H1 (cell line): Measurements from ENCODE around the gene SMOC2. TPM values are rescaled to one million over a fixed set of nuclear protein-coding genes. Genes with fewer than 3 reads are reported as not detected.

ENCODE experiments used
- BCL11A ChIP-seq, 2 experiments: IDR thresholded peaks; one replicate each; pipeline ENCODE4 v1.6.1; 2011; ENCODE audit warnings: low read depth in 2 of 2, low read length in 2 of 2, mild to moderate bottlenecking in 2 of 2
- HDAC2 ChIP-seq, 2 experiments: fragments of 300-600 bp in 1 of 2; sonication (generic) in 1 of 2; IDR thresholded peaks; 2 replicates each; pipeline ENCODE4 v1.6.1; 2011 to 2012; ENCODE audit warnings: low read depth in 2 of 2, low read length in 2 of 2, mild to moderate bottlenecking in 2 of 2, moderate library complexity in 2 of 2, borderline replicate concordance in 1 of 2, inconsistent platforms in 1 of 2
- NRF1 ChIP-seq: IDR thresholded peaks from 2 replicates; pipeline ENCODE4 v1.6.1; 2011; ENCODE audit warnings: mild to moderate bottlenecking, low read depth, low read length, improper control_type of control experiment
- POLR2AphosphoS5 ChIP-seq: IDR thresholded peaks from 2 replicates; pipeline ENCODE4 v1.6.1; 2011; ENCODE audit warnings: low read depth, low read length
- polyA plus RNA-seq, 7 experiments: library from polyadenylated mRNA; depleted of rRNA in 3 of 7; stranded (reverse) in 5 of 7; unstranded in 2 of 7; fragments of >200 nt in 5 of 7; fragments of 200-250 nt in 2 of 7; gene quantifications; 1 replicate in 5 of 7; 2 replicates in 1 of 7; 4 replicates in 1 of 7; pipeline versions ENCODE4 v1.2.1 to v1.2.3, GENCODE V29; 2011 to 2013; ENCODE audit warnings: missing spikeins in 2 of 7, mixed read lengths in 2 of 7
- total RNA-seq: library from RNA; stranded (reverse); fragmentation: NEBNext Ultra II Directional; extraction: Animal tissue kit (Norgen Biotek cat#: 25700); gene quantifications from 2 replicates; pipeline ENCODE4 v1.2.1, GENCODE V29; 2021
- TF ChIP-seq, protein P1 (sequence below): fragments of 300-600 bp; sonication (generic); IDR thresholded peaks from 2 replicates; pipeline ENCODE4 v1.7.1; 2012; ENCODE audit warnings: low read length, moderate library complexity, mild to moderate bottlenecking, inconsistent platforms; ENCODE audit not compliant: insufficient replicate concordance
- TF ChIP-seq, protein P2 (sequence below): IDR thresholded peaks from 2 replicates; pipeline ENCODE4 v1.6.1; 2012; ENCODE audit warnings: inconsistent platforms
- TF ChIP-seq, protein P3 (sequence below): IDR thresholded peaks from 2 replicates; pipeline ENCODE4 v1.6.1; 2012; ENCODE audit warnings: low read length, inconsistent platforms

SMOC2 gene
- total and polyA plus RNA-seq, 2 of the 8 experiments (the other 6 are each of a cell fraction or from before 2014, with no cell fraction given) = 7.7 to 8.5 TPM

DNA sequence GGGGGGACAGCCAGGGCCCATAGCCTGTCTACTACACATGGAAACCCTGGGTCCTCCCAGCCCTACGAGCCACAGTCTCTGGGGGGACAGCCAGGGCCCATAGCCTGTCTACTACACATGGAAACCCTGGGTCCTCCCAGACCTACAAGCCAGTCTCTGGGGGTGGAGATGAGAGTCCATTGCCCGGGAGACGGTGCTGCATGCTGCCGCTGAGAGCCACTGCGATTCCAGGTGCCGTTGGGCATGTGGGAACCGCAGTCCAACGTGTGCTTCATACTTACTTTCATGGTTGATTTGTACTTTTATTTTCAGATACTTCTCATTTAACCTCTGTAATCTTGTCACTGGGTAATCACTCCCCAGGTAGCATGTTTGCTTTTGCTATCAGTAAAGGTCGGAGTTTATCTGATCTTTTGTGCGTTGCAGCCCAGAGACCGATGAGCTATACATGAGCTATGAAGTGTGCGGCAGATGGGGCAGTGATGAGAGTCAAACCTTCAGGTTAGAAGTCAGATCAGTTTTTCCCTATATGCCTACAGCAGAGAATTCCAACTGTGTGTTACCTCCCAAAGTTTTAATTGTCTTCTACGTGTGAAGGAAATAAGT is 58.2 kb downstream of the SMOC2 start (continued):
- TF ChIP-seq, protein P1, sequence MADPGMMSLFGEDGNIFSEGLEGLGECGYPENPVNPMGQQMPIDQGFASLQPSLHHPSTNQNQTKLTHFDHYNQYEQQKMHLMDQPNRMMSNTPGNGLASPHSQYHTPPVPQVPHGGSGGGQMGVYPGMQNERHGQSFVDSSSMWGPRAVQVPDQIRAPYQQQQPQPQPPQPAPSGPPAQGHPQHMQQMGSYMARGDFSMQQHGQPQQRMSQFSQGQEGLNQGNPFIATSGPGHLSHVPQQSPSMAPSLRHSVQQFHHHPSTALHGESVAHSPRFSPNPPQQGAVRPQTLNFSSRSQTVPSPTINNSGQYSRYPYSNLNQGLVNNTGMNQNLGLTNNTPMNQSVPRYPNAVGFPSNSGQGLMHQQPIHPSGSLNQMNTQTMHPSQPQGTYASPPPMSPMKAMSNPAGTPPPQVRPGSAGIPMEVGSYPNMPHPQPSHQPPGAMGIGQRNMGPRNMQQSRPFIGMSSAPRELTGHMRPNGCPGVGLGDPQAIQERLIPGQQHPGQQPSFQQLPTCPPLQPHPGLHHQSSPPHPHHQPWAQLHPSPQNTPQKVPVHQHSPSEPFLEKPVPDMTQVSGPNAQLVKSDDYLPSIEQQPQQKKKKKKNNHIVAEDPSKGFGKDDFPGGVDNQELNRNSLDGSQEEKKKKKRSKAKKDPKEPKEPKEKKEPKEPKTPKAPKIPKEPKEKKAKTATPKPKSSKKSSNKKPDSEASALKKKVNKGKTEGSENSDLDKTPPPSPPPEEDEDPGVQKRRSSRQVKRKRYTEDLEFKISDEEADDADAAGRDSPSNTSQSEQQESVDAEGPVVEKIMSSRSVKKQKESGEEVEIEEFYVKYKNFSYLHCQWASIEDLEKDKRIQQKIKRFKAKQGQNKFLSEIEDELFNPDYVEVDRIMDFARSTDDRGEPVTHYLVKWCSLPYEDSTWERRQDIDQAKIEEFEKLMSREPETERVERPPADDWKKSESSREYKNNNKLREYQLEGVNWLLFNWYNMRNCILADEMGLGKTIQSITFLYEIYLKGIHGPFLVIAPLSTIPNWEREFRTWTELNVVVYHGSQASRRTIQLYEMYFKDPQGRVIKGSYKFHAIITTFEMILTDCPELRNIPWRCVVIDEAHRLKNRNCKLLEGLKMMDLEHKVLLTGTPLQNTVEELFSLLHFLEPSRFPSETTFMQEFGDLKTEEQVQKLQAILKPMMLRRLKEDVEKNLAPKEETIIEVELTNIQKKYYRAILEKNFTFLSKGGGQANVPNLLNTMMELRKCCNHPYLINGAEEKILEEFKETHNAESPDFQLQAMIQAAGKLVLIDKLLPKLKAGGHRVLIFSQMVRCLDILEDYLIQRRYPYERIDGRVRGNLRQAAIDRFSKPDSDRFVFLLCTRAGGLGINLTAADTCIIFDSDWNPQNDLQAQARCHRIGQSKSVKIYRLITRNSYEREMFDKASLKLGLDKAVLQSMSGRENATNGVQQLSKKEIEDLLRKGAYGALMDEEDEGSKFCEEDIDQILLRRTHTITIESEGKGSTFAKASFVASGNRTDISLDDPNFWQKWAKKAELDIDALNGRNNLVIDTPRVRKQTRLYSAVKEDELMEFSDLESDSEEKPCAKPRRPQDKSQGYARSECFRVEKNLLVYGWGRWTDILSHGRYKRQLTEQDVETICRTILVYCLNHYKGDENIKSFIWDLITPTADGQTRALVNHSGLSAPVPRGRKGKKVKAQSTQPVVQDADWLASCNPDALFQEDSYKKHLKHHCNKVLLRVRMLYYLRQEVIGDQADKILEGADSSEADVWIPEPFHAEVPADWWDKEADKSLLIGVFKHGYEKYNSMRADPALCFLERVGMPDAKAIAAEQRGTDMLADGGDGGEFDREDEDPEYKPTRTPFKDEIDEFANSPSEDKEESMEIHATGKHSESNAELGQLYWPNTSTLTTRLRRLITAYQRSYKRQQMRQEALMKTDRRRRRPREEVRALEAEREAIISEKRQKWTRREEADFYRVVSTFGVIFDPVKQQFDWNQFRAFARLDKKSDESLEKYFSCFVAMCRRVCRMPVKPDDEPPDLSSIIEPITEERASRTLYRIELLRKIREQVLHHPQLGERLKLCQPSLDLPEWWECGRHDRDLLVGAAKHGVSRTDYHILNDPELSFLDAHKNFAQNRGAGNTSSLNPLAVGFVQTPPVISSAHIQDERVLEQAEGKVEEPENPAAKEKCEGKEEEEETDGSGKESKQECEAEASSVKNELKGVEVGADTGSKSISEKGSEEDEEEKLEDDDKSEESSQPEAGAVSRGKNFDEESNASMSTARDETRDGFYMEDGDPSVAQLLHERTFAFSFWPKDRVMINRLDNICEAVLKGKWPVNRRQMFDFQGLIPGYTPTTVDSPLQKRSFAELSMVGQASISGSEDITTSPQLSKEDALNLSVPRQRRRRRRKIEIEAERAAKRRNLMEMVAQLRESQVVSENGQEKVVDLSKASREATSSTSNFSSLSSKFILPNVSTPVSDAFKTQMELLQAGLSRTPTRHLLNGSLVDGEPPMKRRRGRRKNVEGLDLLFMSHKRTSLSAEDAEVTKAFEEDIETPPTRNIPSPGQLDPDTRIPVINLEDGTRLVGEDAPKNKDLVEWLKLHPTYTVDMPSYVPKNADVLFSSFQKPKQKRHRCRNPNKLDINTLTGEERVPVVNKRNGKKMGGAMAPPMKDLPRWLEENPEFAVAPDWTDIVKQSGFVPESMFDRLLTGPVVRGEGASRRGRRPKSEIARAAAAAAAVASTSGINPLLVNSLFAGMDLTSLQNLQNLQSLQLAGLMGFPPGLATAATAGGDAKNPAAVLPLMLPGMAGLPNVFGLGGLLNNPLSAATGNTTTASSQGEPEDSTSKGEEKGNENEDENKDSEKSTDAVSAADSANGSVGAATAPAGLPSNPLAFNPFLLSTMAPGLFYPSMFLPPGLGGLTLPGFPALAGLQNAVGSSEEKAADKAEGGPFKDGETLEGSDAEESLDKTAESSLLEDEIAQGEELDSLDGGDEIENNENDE = no peak
- TF ChIP-seq, protein P2, sequence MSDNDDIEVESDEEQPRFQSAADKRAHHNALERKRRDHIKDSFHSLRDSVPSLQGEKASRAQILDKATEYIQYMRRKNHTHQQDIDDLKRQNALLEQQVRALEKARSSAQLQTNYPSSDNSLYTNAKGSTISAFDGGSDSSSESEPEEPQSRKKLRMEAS = no peak
- no peak for TF ChIP-seq POLR2AphosphoS5
- TF ChIP-seq NRF1 = no peak
- TF ChIP-seq, protein P3, sequence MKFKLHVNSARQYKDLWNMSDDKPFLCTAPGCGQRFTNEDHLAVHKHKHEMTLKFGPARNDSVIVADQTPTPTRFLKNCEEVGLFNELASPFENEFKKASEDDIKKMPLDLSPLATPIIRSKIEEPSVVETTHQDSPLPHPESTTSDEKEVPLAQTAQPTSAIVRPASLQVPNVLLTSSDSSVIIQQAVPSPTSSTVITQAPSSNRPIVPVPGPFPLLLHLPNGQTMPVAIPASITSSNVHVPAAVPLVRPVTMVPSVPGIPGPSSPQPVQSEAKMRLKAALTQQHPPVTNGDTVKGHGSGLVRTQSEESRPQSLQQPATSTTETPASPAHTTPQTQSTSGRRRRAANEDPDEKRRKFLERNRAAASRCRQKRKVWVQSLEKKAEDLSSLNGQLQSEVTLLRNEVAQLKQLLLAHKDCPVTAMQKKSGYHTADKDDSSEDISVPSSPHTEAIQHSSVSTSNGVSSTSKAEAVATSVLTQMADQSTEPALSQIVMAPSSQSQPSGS = no peak
- TF ChIP-seq BCL11A (IDR thresholded peaks at IDR 0.05; ENCODE audit: low read depth in 2 of 2, low read length in 2 of 2) = no peak
- no peak for TF ChIP-seq HDAC2 (IDR thresholded peaks at IDR 0.05; ENCODE audit: borderline replicate concordance in 1 of 2, low read depth in 2 of 2, low read length in 2 of 2)
